OCI-LY3 (cell line): Measurements from ENCODE around the gene FTO.

Experiments used
- H2AFZ ChIP-seq: fragments of 200-600, 300-600 bp; shearing (Covaris generic); 2 replicates; pipeline ENCODE4 v1.6.0; 2014; ENCODE audit warnings: antibody characterized with exemption, low read depth, low read length
- H3K27ac ChIP-seq: fragments of 200-600, 300-600 bp; sonication (generic); 2 replicates; pipeline ENCODE4 v1.5.1; 2014; ENCODE audit warnings: mild to moderate bottlenecking, low read length, moderate library complexity, mixed read lengths
- H3K27me3 ChIP-seq: fragments of 200-600, 300-600 bp; sonication (generic); 2 replicates; pipeline ENCODE4 v1.6.1; 2014; ENCODE audit warnings: low read depth, low read length, mixed read lengths
- H3K36me3 ChIP-seq: fragments of 200-600, 300-600 bp; sonication (generic); replicated peaks from 2 replicates; pipeline ENCODE3; 2014; ENCODE audit warnings: low read depth, low read length, mixed read lengths
- H3K4me1 ChIP-seq: fragments of 300-600, 200-600 bp; sonication (generic); 2 replicates; pipeline ENCODE4 v1.6.1; 2014; ENCODE audit warnings: low read length, mixed read lengths
- H3K4me2 ChIP-seq: fragments of 200-600, 300-600 bp; sonication (generic); 2 replicates; pipeline ENCODE4 v1.6.1; 2014; ENCODE audit warnings: low read length, mixed read lengths
- H3K4me3 ChIP-seq: fragments of 300-600, 200-600 bp; sonication (generic); 2 replicates; pipeline ENCODE4 v1.5.1; 2014; ENCODE audit warnings: antibody characterized with exemption, mild to moderate bottlenecking, low read length, moderate library complexity
- H3K79me2 ChIP-seq: fragments of 300-600, 200-600 bp; shearing (Covaris generic); 2 replicates; pipeline ENCODE4 v1.6.1; 2014; ENCODE audit warnings: mild to moderate bottlenecking, low read length, mixed read lengths
- H3K9ac ChIP-seq: fragments of 300-600, 200-600 bp; shearing (Covaris generic); 2 replicates; pipeline ENCODE4 v1.6.0; 2014; ENCODE audit warnings: mild to moderate bottlenecking, low read length, moderate library complexity
- H3K9me3 ChIP-seq: fragments of 200-600, 300-600 bp; shearing (Covaris generic); 2 replicates; pipeline ENCODE4 v1.6.1; 2014; ENCODE audit warnings: low read length, mixed read lengths; ENCODE audit not compliant: insufficient read depth
- H4K20me1 ChIP-seq: fragments of 200-600, 300-600 bp; sonication (generic); 2 replicates; pipeline ENCODE4 v1.6.1; 2016; ENCODE audit warnings: low read length, mixed read lengths; ENCODE audit not compliant: insufficient read depth
- EZH2phosphoT487 ChIP-seq: fragments of 200-600 bp; shearing (Covaris generic); IDR thresholded peaks from 2 replicates; pipeline ENCODE4 v1.6.1; 2018; ENCODE audit warnings: antibody characterized with exemption, mixed run types, low read depth
- TF ChIP-seq, protein P1 (sequence below): fragments of 200-600, 300-600 bp; sonication (generic); IDR thresholded peaks from 2 replicates; pipeline ENCODE4 v1.5.1; 2014; ENCODE audit warnings: antibody characterized with exemption, low read length, low read depth

The FTO gene

DNA sequence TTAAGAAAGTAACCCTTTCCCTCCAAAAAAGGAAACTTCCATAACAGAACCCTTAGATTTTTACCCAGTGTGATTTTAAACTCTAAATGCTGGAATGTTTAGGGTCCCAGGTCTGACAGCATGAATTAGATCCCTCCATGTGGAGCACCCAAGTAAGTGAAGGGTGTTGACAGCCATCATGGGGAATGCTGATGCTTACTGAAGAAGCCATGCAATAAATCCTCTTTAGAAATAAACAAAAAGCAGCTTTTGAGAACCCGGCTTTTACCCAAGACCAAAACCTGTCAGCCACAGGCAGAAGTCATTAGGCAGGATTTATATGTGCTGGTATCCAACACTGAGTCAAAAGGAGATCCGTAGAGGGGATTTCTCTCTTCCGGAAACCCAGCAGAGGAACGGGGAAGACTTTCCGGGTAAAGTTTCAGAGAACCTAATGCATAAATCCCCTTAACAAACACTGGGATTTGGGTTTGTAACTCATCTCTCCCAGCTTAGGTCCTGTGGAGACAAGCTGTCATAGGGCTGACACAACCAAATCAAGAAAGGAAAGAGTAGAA lies 295.1 kb downstream of the FTO start:
- no peaks in the 10 kb centered on the region for H4K20me1 ChIP-seq
- no peak overlapping the region for H2AFZ ChIP-seq
- TF ChIP-seq, protein P1, sequence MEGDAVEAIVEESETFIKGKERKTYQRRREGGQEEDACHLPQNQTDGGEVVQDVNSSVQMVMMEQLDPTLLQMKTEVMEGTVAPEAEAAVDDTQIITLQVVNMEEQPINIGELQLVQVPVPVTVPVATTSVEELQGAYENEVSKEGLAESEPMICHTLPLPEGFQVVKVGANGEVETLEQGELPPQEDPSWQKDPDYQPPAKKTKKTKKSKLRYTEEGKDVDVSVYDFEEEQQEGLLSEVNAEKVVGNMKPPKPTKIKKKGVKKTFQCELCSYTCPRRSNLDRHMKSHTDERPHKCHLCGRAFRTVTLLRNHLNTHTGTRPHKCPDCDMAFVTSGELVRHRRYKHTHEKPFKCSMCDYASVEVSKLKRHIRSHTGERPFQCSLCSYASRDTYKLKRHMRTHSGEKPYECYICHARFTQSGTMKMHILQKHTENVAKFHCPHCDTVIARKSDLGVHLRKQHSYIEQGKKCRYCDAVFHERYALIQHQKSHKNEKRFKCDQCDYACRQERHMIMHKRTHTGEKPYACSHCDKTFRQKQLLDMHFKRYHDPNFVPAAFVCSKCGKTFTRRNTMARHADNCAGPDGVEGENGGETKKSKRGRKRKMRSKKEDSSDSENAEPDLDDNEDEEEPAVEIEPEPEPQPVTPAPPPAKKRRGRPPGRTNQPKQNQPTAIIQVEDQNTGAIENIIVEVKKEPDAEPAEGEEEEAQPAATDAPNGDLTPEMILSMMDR, result no peak
- no peak for TF ChIP-seq EZH2phosphoT487
- H3K9ac ChIP-seq, result no peak overlapping the region
- no peak overlapping the region for H3K4me3 ChIP-seq
- H3K9me3 ChIP-seq, result no peaks in the 10 kb centered on the region
- H3K79me2 ChIP-seq, result no peaks in the 10 kb centered on the region
- no peak overlapping the region for H3K4me2 ChIP-seq
- no peaks in the 10 kb centered on the region for H3K27me3 ChIP-seq
- no peaks in the 10 kb centered on the region for H3K4me1 ChIP-seq
- no peaks in the 10 kb centered on the region for H3K36me3 ChIP-seq
- no peak overlapping the region for H3K27ac ChIP-seq

DNA sequence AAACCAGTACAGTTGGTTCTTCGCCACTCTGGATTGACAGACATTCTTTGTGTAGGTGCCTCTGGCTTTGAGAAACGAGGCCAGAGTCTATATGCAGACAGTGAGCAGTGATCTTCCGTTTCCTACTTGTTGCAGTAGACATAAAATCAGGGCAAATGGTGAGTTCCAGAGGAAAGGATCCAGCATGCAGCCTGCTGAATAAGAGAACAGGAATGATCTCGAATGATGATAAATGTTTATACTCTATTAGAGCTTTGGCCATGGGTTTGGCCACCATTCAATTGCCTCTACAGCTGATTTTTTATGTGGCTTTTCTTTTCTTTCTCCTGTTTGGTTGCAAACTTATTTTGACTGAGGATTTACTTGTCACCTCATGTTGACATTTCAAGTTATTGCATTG lies 295.9 kb downstream of the FTO start:
- no peaks in the 10 kb centered on the region for H3K36me3 ChIP-seq
- H2AFZ ChIP-seq, result no peak overlapping the region
- no peak overlapping the region for H3K4me2 ChIP-seq
- no peak overlapping the region for H3K9ac ChIP-seq
- no peaks in the 10 kb centered on the region for H3K79me2 ChIP-seq
- no peak overlapping the region for H3K4me3 ChIP-seq
- no peaks in the 10 kb centered on the region for H4K20me1 ChIP-seq
- H3K4me1 ChIP-seq, result no peaks in the 10 kb centered on the region
- H3K27me3 ChIP-seq, result no peaks in the 10 kb centered on the region
- no peaks in the 10 kb centered on the region for H3K9me3 ChIP-seq
- H3K27ac ChIP-seq, result no peak overlapping the region
- TF ChIP-seq EZH2phosphoT487, result no peak
- TF ChIP-seq, protein P1, result no peak

DNA sequence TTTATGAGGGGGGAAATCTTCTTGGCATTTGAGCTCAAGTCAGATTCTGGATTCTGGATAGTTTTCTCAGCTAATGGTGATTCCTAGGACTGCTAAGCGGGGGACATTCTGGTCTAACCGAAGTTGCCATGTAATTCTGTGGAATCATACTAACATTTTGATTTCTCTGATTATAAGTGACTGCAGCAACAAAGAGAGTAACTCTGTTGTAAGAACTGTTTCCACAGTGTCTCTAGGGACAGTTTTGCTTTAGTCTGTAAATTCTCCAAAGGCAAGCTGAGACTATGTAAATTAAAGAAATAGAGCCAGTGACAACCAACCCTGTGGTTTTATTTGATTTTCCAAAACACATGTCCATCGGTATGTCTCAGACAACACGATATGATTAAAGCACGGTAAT lies 296.4 kb downstream of the FTO start:
- Histone ChIP-seq H3K9ac (no peak overlapping the region), H3K9me3 (no peaks in the 10 kb centered on the region), H3K79me2 (no peaks in the 10 kb centered on the region), H3K4me3 (no peak overlapping the region), H3K4me2 (no peak overlapping the region), H3K27me3 (no peaks in the 10 kb centered on the region), H4K20me1 (no peaks in the 10 kb centered on the region), H2AFZ (no peak overlapping the region), H3K4me1 (no peaks in the 10 kb centered on the region), H3K36me3 (no peaks in the 10 kb centered on the region), H3K27ac (no peak overlapping the region)
- TF ChIP-seq, protein P1, result no peak
- no peak for TF ChIP-seq EZH2phosphoT487

DNA sequence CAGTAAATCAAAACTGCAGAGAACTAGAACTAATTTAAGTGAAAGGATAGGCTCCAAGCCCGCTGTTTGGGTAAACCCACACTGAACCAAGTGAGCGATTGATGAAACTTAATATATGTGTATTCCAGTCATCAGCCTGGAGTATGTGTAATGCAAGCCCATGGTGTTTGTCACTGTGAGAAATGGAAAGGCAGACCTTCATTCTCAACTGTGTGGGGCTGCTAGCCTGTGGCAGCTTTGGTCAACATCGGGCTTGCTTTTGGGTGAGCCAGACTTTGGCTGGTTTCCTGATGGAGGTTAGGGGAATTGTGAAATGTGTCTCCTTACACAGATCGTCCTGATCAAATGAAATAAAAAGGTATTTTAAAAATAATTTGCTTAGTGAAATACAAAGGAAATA lies 302.7 kb downstream of the FTO start:
- Histone ChIP-seq H3K36me3 (no peaks in the 10 kb centered on the region), H3K4me1 (no peaks in the 10 kb centered on the region), H3K79me2 (no peaks in the 10 kb centered on the region), H3K27me3 (no peaks in the 10 kb centered on the region), H3K9ac (no peak overlapping the region), H3K4me3 (no peak overlapping the region), H2AFZ (no peak overlapping the region), H3K27ac (no peak overlapping the region), H3K9me3 (no peaks in the 10 kb centered on the region), H4K20me1 (no peaks in the 10 kb centered on the region), H3K4me2 (no peak overlapping the region)
- TF ChIP-seq, protein P1, result no peak
- TF ChIP-seq EZH2phosphoT487, result no peak
